Measurements from ENCODE around the gene FAM72A.
"Not testable (repeated sequence)": the region's sequence is repeated elsewhere in the genome, so short reads cannot be mapped to it uniquely, and the experiment has no call there.

GRCh38 chr1:206195182-206195581 lies 7.5 kb downstream of the FAM72A start:
- TF ChIP-seq POLR2A (IDR thresholded peaks at IDR 0.05); EP300 (IDR thresholded peaks at IDR 0.05; ENCODE audit: low read depth): not testable (repeated sequence)
